Liver (tissue), 9 donors: Measurements from ENCODE around the gene LMAN2. TPM values are rescaled to one million over a fixed set of nuclear protein-coding genes. Genes with fewer than 3 reads are reported as not detected.
"Not testable (repeated sequence)": the region's sequence is repeated elsewhere in the genome, so short reads cannot be mapped to it uniquely, and the experiment has no call there.

Source experiments
- DNase-seq: peaks from one replicate; pipeline ENCODE4 v3.0.0-alpha.2; 2017; ENCODE audit warnings: low spot score
- H3K27ac ChIP-seq, 2 donors: one replicate each; pipeline ENCODE4 v1.7.0; 2013; ENCODE audit warnings: inconsistent platforms in 2 of 2, low read length in 2 of 2, control low read depth in 1 of 2, low read depth in 1 of 2, mild to moderate bottlenecking in 1 of 2
- H3K27me3 ChIP-seq, 4 donors: one replicate each; pipeline versions ENCODE4 v1.6.1 to v1.7.0; 2013; ENCODE audit warnings: low read length in 3 of 4, inconsistent platforms in 1 of 4, mild to moderate bottlenecking in 1 of 4, moderate library complexity in 1 of 4; ENCODE audit not compliant: control insufficient read depth in 4 of 4, insufficient read depth in 4 of 4
- H3K36me3 ChIP-seq, 4 donors: one replicate each; pipeline versions ENCODE4 v1.6.1 to v1.7.0; 2013; ENCODE audit warnings: low read length in 3 of 4, mild to moderate bottlenecking in 3 of 4, low read depth in 1 of 4, moderate library complexity in 1 of 4; ENCODE audit not compliant: control insufficient read depth in 4 of 4, insufficient read depth in 3 of 4
- H3K4me1 ChIP-seq, 4 donors: one replicate each; pipeline versions ENCODE4 v1.6.1 to v1.7.0; 2013; ENCODE audit warnings: low read length in 3 of 4, mild to moderate bottlenecking in 3 of 4, moderate library complexity in 1 of 4; ENCODE audit not compliant: control insufficient read depth in 4 of 4, insufficient read depth in 4 of 4
- H3K4me3 ChIP-seq, 3 donors: one replicate each; pipeline versions ENCODE4 v1.6.1 to v1.7.0; 2013; ENCODE audit warnings: low read length in 3 of 3, control low read depth in 1 of 3, low read depth in 1 of 3, mild to moderate bottlenecking in 1 of 3
- H3K9ac ChIP-seq, 2 donors: one replicate each; pipeline ENCODE4 v1.7.0; 2013; ENCODE audit warnings: low read length in 2 of 2, mild to moderate bottlenecking in 2 of 2, moderate library complexity in 2 of 2, control low read depth in 1 of 2, low read depth in 1 of 2
- H3K9me3 ChIP-seq, 4 donors: one replicate each; pipeline versions ENCODE4 v1.6.1 to v1.7.0; 2013; ENCODE audit warnings: low read length in 3 of 4; ENCODE audit not compliant: control insufficient read depth in 4 of 4
- EGR1 ChIP-seq, 2 donors: IDR thresholded peaks; 2 replicates each; pipeline ENCODE4 v1.6.1; 2016 to 2018; ENCODE audit warnings: antibody characterized with exemption in 2 of 2, low read depth in 2 of 2
- FOXA1 ChIP-seq: IDR thresholded peaks from 2 replicates; pipeline ENCODE4 v1.6.1; 2016; ENCODE audit warnings: antibody characterized with exemption
- GABPA ChIP-seq, 2 donors: IDR thresholded peaks in 1 of 2; conservative IDR thresholded peaks in 1 of 2; 2 replicates each; pipeline ENCODE4 v1.6.1; 2016; ENCODE audit warnings: antibody characterized with exemption in 2 of 2, mild to moderate bottlenecking in 1 of 2, moderate library complexity in 1 of 2
- HNF4A ChIP-seq, 2 donors: conservative IDR thresholded peaks; 2 replicates each; pipeline ENCODE4 v1.6.1; 2016; ENCODE audit warnings: antibody characterized with exemption in 2 of 2, mild to moderate bottlenecking in 2 of 2
- JUND ChIP-seq, 2 donors: IDR thresholded peaks; 2 replicates each; pipeline ENCODE4 v1.6.1; 2016; ENCODE audit warnings: antibody characterized with exemption in 2 of 2
- MAX ChIP-seq: IDR thresholded peaks from 2 replicates; pipeline ENCODE4 v1.6.1; 2016; ENCODE audit warnings: antibody characterized with exemption
- NR2F2 ChIP-seq: IDR thresholded peaks from 2 replicates; pipeline ENCODE4 v1.6.1; 2016; ENCODE audit warnings: antibody characterized with exemption
- RAD21 ChIP-seq, 2 donors: IDR thresholded peaks; 2 replicates each; pipeline ENCODE4 v1.6.1; 2016; ENCODE audit warnings: antibody characterized with exemption in 2 of 2, mild to moderate bottlenecking in 2 of 2
- REST ChIP-seq: IDR thresholded peaks from 2 replicates; pipeline ENCODE4 v1.6.1; 2016; ENCODE audit warnings: antibody characterized with exemption, mild to moderate bottlenecking
- RXRA ChIP-seq, 2 donors: IDR thresholded peaks; 2 replicates each; pipeline ENCODE4 v1.6.1; 2017 to 2018; ENCODE audit warnings: antibody characterized with exemption in 2 of 2, mild to moderate bottlenecking in 1 of 2
- SP1 ChIP-seq: IDR thresholded peaks from 2 replicates; pipeline ENCODE4 v1.6.1; 2018; ENCODE audit warnings: antibody characterized with exemption, mild to moderate bottlenecking
- YY1 ChIP-seq: IDR thresholded peaks from 2 replicates; pipeline ENCODE4 v1.6.1; 2016; ENCODE audit warnings: antibody characterized with exemption, mild to moderate bottlenecking
- WGBS: extraction: QIAGEN DNeasy Blood & Tissue Kit; methylation state at CpG from one replicate; pipeline ENCODE4 v1.1.7; 2013; 5-methylcytosine and 5-hydroxymethylcytosine counted together
- polyA plus RNA-seq, 2 donors: library from polyadenylated mRNA; stranded (reverse) in 1 of 2; unstranded in 1 of 2; fragments of 200-250 nt in 1 of 2; fragments of >200 nt in 1 of 2; fragmentation: Nextera tagmentation in 1 of 2; extraction: Ambion mirVana in 1 of 2; gene quantifications; one replicate each; pipeline versions ENCODE4 v1.2.1 to v1.2.3, GENCODE V29; 2013 to 2015
- total RNA-seq, 2 donors: library from RNA; depleted of rRNA; stranded (reverse); fragments of >200 nt; gene quantifications; one replicate each; pipeline ENCODE4 v1.2.3, GENCODE V29; 2014
- TF ChIP-seq, protein P1 (sequence below): IDR thresholded peaks from 2 replicates; pipeline ENCODE4 v1.6.1; 2016; ENCODE audit warnings: antibody characterized with exemption
- TF ChIP-seq, protein P2 (sequence below): fragments of 150-350 bp; IDR thresholded peaks from 2 replicates; pipeline ENCODE4 v1.5.1; 2017; ENCODE audit warnings: improper control_type of control experiment, low read depth, low read length; ENCODE audit not compliant: missing input control
- donor health status: healthy.
- donor health status: healthy.
- donor health status: healthy.
- donor health status: healthy.
- donor health status: healthy.

LMAN2 gene
- total and polyA plus RNA-seq, 4 donors: 243 to 478 (median 364) TPM

DNA sequence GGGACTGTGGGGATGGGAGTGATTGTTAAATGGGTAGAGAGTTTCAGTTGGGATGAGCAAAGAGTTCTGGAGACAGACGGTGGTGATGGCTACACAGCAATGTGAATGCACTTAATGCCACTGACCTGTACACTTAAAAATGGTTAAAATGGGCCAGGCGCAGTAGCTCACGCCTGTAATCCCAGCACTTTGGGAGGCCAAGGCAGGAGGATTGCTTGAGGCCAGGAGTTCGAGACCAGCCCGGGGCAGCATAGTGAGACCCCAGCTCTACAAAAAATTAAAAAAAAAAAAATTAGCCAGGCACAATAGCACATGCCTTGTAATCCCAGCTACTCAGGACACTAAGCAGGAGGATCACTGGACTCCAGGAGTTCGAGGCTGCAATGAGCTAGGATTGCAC lies 7.7 kb downstream of the LMAN2 start:
- Histone ChIP-seq H3K36me3 (peaks cover 5 to 16% (median 9%) of the 10 kb centered on the region in 4 donors), H3K9me3 (no peaks in the 10 kb centered on the region), H3K27me3 (no peaks in the 10 kb centered on the region), H3K9ac (no peak overlapping the region), H3K4me1 (peaks cover 3 to 27% (median 16%) of the 10 kb centered on the region in 4 donors), H3K27ac (no peak overlapping the region), H3K4me3 (no peak overlapping the region)
- TF ChIP-seq, protein P1, sequence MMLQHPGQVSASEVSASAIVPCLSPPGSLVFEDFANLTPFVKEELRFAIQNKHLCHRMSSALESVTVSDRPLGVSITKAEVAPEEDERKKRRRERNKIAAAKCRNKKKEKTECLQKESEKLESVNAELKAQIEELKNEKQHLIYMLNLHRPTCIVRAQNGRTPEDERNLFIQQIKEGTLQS: no peak
- TF ChIP-seq RAD21 (IDR thresholded peaks at IDR 0.05) (no peak), MAX (no peak), YY1 (no peak), HNF4A (conservative IDR thresholded peaks at IDR 0.05) (no peak), RXRA (IDR thresholded peaks at IDR 0.05) (no peak), SP1 (no peak), EGR1 (IDR thresholded peaks at IDR 0.05; ENCODE audit: low read depth in 2 of 2) (no peak), FOXA1 (no peak)
- TF ChIP-seq, protein P2, sequence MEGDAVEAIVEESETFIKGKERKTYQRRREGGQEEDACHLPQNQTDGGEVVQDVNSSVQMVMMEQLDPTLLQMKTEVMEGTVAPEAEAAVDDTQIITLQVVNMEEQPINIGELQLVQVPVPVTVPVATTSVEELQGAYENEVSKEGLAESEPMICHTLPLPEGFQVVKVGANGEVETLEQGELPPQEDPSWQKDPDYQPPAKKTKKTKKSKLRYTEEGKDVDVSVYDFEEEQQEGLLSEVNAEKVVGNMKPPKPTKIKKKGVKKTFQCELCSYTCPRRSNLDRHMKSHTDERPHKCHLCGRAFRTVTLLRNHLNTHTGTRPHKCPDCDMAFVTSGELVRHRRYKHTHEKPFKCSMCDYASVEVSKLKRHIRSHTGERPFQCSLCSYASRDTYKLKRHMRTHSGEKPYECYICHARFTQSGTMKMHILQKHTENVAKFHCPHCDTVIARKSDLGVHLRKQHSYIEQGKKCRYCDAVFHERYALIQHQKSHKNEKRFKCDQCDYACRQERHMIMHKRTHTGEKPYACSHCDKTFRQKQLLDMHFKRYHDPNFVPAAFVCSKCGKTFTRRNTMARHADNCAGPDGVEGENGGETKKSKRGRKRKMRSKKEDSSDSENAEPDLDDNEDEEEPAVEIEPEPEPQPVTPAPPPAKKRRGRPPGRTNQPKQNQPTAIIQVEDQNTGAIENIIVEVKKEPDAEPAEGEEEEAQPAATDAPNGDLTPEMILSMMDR: no peak
- 95% methylated on average over 6 of the region's 6 CpGs for WGBS
- no peak for DNase-seq

GRCh38 chr5:177343000-177343399 lies 8.5 kb downstream of the LMAN2 start:
- H3K27ac ChIP-seq, H3K9ac ChIP-seq, DNase-seq, H3K9me3 ChIP-seq, H3K4me3 ChIP-seq, H3K27me3 ChIP-seq: not testable (repeated sequence)
- WGBS: 96% methylated on average over 14 of the region's 14 CpGs
- peaks cover 11 to 16% (median 12%) of the 10 kb centered on the region in 4 donors for H3K36me3 ChIP-seq
- H3K4me1 ChIP-seq: peaks cover 0 to 21% (median 16%) of the 10 kb centered on the region in 4 donors

- H3K36me3 ChIP-seq: peaks cover 24 to 49% (median 34%) of the 10 kb centered on the region in 4 donors
- peaks cover 0 to 8% (median 0%) of the 10 kb centered on the region in 4 donors for H3K4me1 ChIP-seq
These were observed 12.3 kb downstream of the LMAN2 start for GRCh38 chr5:177339107-177339638.

More at GRCh38 chr5:177339107-177339638, 12.3 kb downstream of the LMAN2 start:
- WGBS: 78% methylated on average over 11 of the region's 11 CpGs
- Histone ChIP-seq H3K9ac (no peak overlapping the region), H3K4me3 (no peak overlapping the region), H3K9me3 (no peaks in the 10 kb centered on the region), H3K27me3 (no peaks in the 10 kb centered on the region), H3K27ac (no peak overlapping the region)
- DNase-seq: no peak
- TF ChIP-seq, protein P1: no peak
- TF ChIP-seq GABPA (IDR thresholded peaks at IDR 0.05 in 1 of 2, conservative IDR thresholded peaks at IDR 0.05 in 1 of 2) (no peak), JUND (IDR thresholded peaks at IDR 0.05) (no peak), NR2F2 (no peak), REST (no peak)
